GM21723 (cell line): ENCODE data around the gene ARL14.
"Not testable (repeated sequence)": the region's sequence is repeated elsewhere in the genome, so short reads cannot be mapped to it uniquely, and the experiment has no call there.

Experiments used
- ATAC-seq: cut with Tn5 transposase; IDR thresholded peaks from one replicate; pipeline ENCODE4 v1.9.1; 2021; ENCODE audit warnings: mild to moderate bottlenecking, moderate library complexity; ENCODE audit not compliant: unreplicated experiment

ARL14 gene

GRCh38 chr3:160675566-160676124 is 1.3 kb upstream of the ARL14 start:
- no peak for ATAC-seq

GRCh38 chr3:160677459-160677881 is 510 bp downstream of the ARL14 start:
- ATAC-seq, result no peak

GRCh38 chr3:160678292-160678842 is 1.4 kb downstream of the ARL14 start:
- no peak for ATAC-seq

- no peak for ATAC-seq
Measured at GRCh38 chr3:160684368-160684740, 7.4 kb downstream of the ARL14 start.

GRCh38 chr3:160685144-160685766 is 8.3 kb downstream of the ARL14 start:
- no peak for ATAC-seq

GRCh38 chr3:160686955-160687535 is 10.1 kb downstream of the ARL14 start:
- no peak for ATAC-seq

- no peak for ATAC-seq
Measured at GRCh38 chr3:160691151-160691550, 14.2 kb downstream of the ARL14 start.

- ATAC-seq, result no peak
Measured at GRCh38 chr3:160691962-160692361, 15.0 kb downstream of the ARL14 start.

GRCh38 chr3:160693191-160693590 is 16.2 kb downstream of the ARL14 start:
- no peak for ATAC-seq

- ATAC-seq, result no peak
Measured at GRCh38 chr3:160694345-160694744, 17.4 kb downstream of the ARL14 start.

- no peak for ATAC-seq
Measured at GRCh38 chr3:160695003-160695402, 18.0 kb downstream of the ARL14 start.

- ATAC-seq, result no peak
Measured at GRCh38 chr3:160695915-160696327, 19.0 kb downstream of the ARL14 start.

- ATAC-seq, result peak; percentile 51
Measured at GRCh38 chr3:160697637-160698380, 20.8 kb downstream of the ARL14 start.

GRCh38 chr3:160698599-160699195 is 21.7 kb downstream of the ARL14 start:
- ATAC-seq, result no peak

- ATAC-seq, result no peak
Measured at GRCh38 chr3:160701490-160701889, 24.5 kb downstream of the ARL14 start.

- no peak for ATAC-seq
Measured at GRCh38 chr3:160702290-160702689, 25.3 kb downstream of the ARL14 start.

- no peak for ATAC-seq
Measured at GRCh38 chr3:160703974-160704373, 27.0 kb downstream of the ARL14 start.

GRCh38 chr3:160707187-160707794 is 30.3 kb downstream of the ARL14 start:
- peak; percentile 72 for ATAC-seq

GRCh38 chr3:160709477-160710182 is 32.7 kb downstream of the ARL14 start:
- no peak for ATAC-seq

- not testable (repeated sequence) for ATAC-seq
Measured at GRCh38 chr3:160713144-160713543, 36.2 kb downstream of the ARL14 start.
